DND-41 (cell line): Measurements from ENCODE around the gene CFAP58.

ENCODE experiments used
- CTCF ChIP-seq: IDR thresholded peaks from 2 replicates; pipeline ENCODE4 v1.5.1; 2012; ENCODE audit warnings: borderline replicate concordance, low read length, moderate library complexity, mild to moderate bottlenecking; ENCODE audit not compliant: poor library complexity, severe bottlenecking; ENCODE audit errors: extremely low read depth
- EZH2 ChIP-seq: IDR thresholded peaks from 3 replicates; pipeline ENCODE4 v1.6.1; 2012; ENCODE audit warnings: borderline replicate concordance, low read depth, mild to moderate bottlenecking, moderate library complexity, low read length, inconsistent platforms; ENCODE audit not compliant: severe bottlenecking

GRCh38 chr10:104488439-104488832 lies 134.8 kb downstream of the CFAP58 start:
- TF ChIP-seq CTCF (no peak), EZH2 (no peak)
